Measurements from ENCODE around the gene GPRIN2.

DNA sequence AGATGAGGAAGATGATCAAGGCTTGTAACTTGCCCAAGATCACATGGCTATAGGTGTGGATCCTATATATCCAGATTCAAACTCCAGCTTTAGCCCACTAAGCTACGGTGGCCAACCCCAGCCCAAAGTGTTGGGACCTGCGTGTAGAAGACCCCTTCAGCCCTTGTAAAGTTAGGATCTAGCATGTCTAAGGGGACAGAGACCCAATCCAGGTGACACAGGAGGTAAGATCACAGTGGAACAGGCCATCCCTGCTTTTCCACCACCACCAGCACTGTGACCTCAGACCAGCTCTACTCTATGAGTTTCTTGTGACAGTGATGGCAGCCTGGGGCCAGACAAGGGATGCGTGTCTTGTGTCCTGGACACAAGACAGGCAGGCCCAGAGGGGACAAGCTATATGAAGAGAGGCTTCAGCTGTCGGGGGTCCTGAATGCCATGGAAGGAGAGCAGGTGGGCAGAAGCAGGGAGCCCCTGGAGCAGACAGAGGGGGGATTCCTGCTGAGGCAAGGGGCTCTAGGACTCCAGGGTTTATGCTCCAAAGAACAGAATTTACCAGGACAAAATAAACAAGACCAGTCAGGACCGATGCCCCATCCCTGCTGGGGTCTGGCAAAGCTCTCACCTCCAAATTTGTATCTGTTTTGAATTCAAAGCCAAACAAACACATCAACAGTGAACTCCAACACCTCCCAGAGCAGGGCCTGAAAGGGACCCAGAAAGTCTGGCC is 10.4 kb downstream of the GPRIN2 start:
- TF ChIP-seq, protein P1, sequence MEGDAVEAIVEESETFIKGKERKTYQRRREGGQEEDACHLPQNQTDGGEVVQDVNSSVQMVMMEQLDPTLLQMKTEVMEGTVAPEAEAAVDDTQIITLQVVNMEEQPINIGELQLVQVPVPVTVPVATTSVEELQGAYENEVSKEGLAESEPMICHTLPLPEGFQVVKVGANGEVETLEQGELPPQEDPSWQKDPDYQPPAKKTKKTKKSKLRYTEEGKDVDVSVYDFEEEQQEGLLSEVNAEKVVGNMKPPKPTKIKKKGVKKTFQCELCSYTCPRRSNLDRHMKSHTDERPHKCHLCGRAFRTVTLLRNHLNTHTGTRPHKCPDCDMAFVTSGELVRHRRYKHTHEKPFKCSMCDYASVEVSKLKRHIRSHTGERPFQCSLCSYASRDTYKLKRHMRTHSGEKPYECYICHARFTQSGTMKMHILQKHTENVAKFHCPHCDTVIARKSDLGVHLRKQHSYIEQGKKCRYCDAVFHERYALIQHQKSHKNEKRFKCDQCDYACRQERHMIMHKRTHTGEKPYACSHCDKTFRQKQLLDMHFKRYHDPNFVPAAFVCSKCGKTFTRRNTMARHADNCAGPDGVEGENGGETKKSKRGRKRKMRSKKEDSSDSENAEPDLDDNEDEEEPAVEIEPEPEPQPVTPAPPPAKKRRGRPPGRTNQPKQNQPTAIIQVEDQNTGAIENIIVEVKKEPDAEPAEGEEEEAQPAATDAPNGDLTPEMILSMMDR (IDR thresholded peaks at IDR 0.05): no peak
- no peak for TF ChIP-seq POLR2A (IDR thresholded peaks at IDR 0.05)

All from testis (tissue), 2 donors.